Adipose tissue (tissue), 3 donors: Measurements from ENCODE around the gene SURF2. TPM values are rescaled to one million over a fixed set of nuclear protein-coding genes. Genes with fewer than 3 reads are reported as not detected.

Experiments
- H3K27ac ChIP-seq: one replicate; pipeline ENCODE4 v1.5.1; 2013; ENCODE audit warnings: low read depth, low read length
- WGBS, 3 donors: extraction: QIAGEN DNeasy Blood & Tissue Kit; methylation state at CpG; one replicate each; pipeline ENCODE4 v1.1.7; 2013; 5-methylcytosine and 5-hydroxymethylcytosine counted together
- polyA plus RNA-seq, 3 donors: library from polyadenylated mRNA; stranded (reverse); fragments of 200-250 nt; gene quantifications; one replicate each; pipeline ENCODE4 v1.2.3, GENCODE V29; 2013
- donor health status: healthy with polysubstance abuse.
- donor health status: Bipolar disorder and iron deficiency.
- donor health status: healthy.

Gene SURF2
- polyA plus RNA-seq, 3 donors: 21.9 to 32.1 (median 27.8) TPM

GRCh38 chr9:133406480-133407307 is 50.3 kb downstream of the SURF2 start:
- no peak overlapping the region for H3K27ac ChIP-seq
- WGBS, 3 donors: 50 to 65% (median 61%) methylated on average over 24 of the region's 24 CpGs

GRCh38 chr9:133408042-133408441 is 51.7 kb downstream of the SURF2 start:
- no peak overlapping the region for H3K27ac ChIP-seq
- WGBS, 3 donors: 86 to 93% (median 89%) methylated on average over 1 of the region's 1 CpG

Other genes starting within 250 kb of the SURF2 start
- gene RALGDS, start 235.3 kb upstream of the SURF2 start, polyA plus RNA-seq: 10 to 100 TPM; 31.0 to 98.2 (median 68.8) TPM
- gene GBGT1, start 192.6 kb upstream of the SURF2 start, polyA plus RNA-seq: 10 to 100 TPM in 1 of 3 donors, 1 to 10 TPM in 2; 2.6 to 10.7 (median 9.9) TPM
- not detected for gene OBP2B, start 147.3 kb upstream of the SURF2 start, polyA plus RNA-seq
- gene ABO, start 81.3 kb upstream of the SURF2 start, polyA plus RNA-seq: 1 to 10 TPM; 1.3 to 1.7 (median 1.5) TPM
- gene SURF6, start 20.4 kb upstream of the SURF2 start, polyA plus RNA-seq: 10 to 100 TPM; 14.1 to 21.7 (median 14.1) TPM
- gene MED22, start 8.4 kb upstream of the SURF2 start, polyA plus RNA-seq: 10 to 100 TPM in 2 of 3 donors, 1 to 10 TPM in 1; 8.6 to 15.9 (median 13.1) TPM
- 1,000 to 10,000 TPM; 2,933 to 4,055 (median 3,432) TPM for gene RPL7A, start 8.3 kb upstream of the SURF2 start, polyA plus RNA-seq
- gene SURF1, start 63 bp upstream of the SURF2 start, polyA plus RNA-seq: 10 to 100 TPM; 63.5 to 95.3 (median 75.0) TPM
- 100 to 1,000 TPM in 2 of 3 donors, 10 to 100 TPM in 1; 66.1 to 168 (median 123) TPM for gene SURF4, start 19.5 kb downstream of the SURF2 start, polyA plus RNA-seq
- gene STKLD1, start 19.8 kb downstream of the SURF2 start, polyA plus RNA-seq: under 1 TPM; 0.44 to 0.68 (median 0.45) TPM
- 10 to 100 TPM; 14.1 to 18.8 (median 14.5) TPM for gene REXO4, start 61.5 kb downstream of the SURF2 start, polyA plus RNA-seq
- 1 to 10 TPM; 2.7 to 4.2 (median 2.7) TPM for gene ADAMTS13, start 65.8 kb downstream of the SURF2 start, polyA plus RNA-seq
- 10 to 100 TPM in 1 of 3 donors, 1 to 10 TPM in 2; 4.0 to 17.3 (median 8.5) TPM for gene CACFD1, start 103.4 kb downstream of the SURF2 start, polyA plus RNA-seq
- gene SLC2A6, start 122.5 kb downstream of the SURF2 start, polyA plus RNA-seq: 10 to 100 TPM in 1 of 3 donors, 1 to 10 TPM in 2; 2.4 to 15.6 (median 2.6) TPM
- gene MYMK, start 168.4 kb downstream of the SURF2 start, polyA plus RNA-seq: not detected
- 1 to 10 TPM; 2.0 to 2.7 (median 2.2) TPM for gene ADAMTSL2, start 178.2 kb downstream of the SURF2 start, polyA plus RNA-seq